Lung (tissue), 12 donors: ENCODE results near the gene DEPDC5. TPM values are rescaled to one million over a fixed set of nuclear protein-coding genes. Genes with fewer than 3 reads are reported as not detected.

Experiments used
- ATAC-seq: fragments of 200-7000 bp; cut with Tn5 transposase; one replicate; pipeline ENCODE4 v1.9.1; 2020; ENCODE audit warnings: moderate number of reproducible peaks; ENCODE audit not compliant: insufficient read depth, low FRiP score
- DNase-seq, 3 donors: peaks; one replicate each; pipeline ENCODE4 v3.0.0-alpha.2; 2013 to 2017
- H3K27ac ChIP-seq, 2 donors: one replicate each; pipeline ENCODE4 v1.5.1; 2013; ENCODE audit warnings: mild to moderate bottlenecking in 2 of 2, moderate library complexity in 2 of 2, control low read depth in 1 of 2, inconsistent platforms in 1 of 2, low read depth in 1 of 2, low read length in 1 of 2
- H3K27me3 ChIP-seq, 3 donors: one replicate each; pipeline ENCODE4 v1.5.1; 2013; ENCODE audit warnings: low read length in 2 of 3; ENCODE audit not compliant: control insufficient read depth in 3 of 3, insufficient read depth in 3 of 3
- H3K36me3 ChIP-seq, 4 donors: one replicate each; pipeline ENCODE4 v1.5.1; 2013; ENCODE audit warnings: low read length in 4 of 4, mild to moderate bottlenecking in 1 of 4, moderate library complexity in 1 of 4; ENCODE audit not compliant: control insufficient read depth in 4 of 4, insufficient read depth in 4 of 4
- H3K4me1 ChIP-seq, 5 donors: one replicate each; pipeline ENCODE4 v1.5.1; 2013; ENCODE audit warnings: low read length in 5 of 5, mild to moderate bottlenecking in 2 of 5, moderate library complexity in 1 of 5; ENCODE audit not compliant: control insufficient read depth in 5 of 5, insufficient read depth in 5 of 5
- H3K4me3 ChIP-seq: one replicate; pipeline ENCODE4 v1.5.1; 2013; ENCODE audit warnings: mild to moderate bottlenecking, control low read depth, moderate library complexity
- H3K9ac ChIP-seq, 2 donors: one replicate each; pipeline ENCODE4 v1.5.1; 2013; ENCODE audit warnings: low read length in 2 of 2, control low read depth in 1 of 2; ENCODE audit not compliant: insufficient read depth in 1 of 2
- H3K9me3 ChIP-seq, 4 donors: one replicate each; pipeline ENCODE4 v1.5.1; 2013; ENCODE audit warnings: low read length in 3 of 4, mild to moderate bottlenecking in 1 of 4, moderate library complexity in 1 of 4; ENCODE audit not compliant: control insufficient read depth in 4 of 4, insufficient read depth in 3 of 4
- CTCF ChIP-seq: IDR thresholded peaks from 2 replicates; pipeline ENCODE4 v1.5.1; 2012; ENCODE audit warnings: mild to moderate bottlenecking; ENCODE audit errors: control extremely low read depth, extremely low read depth
- WGBS, 2 donors: extraction: QIAGEN DNeasy Blood & Tissue Kit; methylation state at CpG; one replicate each; pipeline ENCODE4 v1.1.7; 2013; 5-methylcytosine and 5-hydroxymethylcytosine counted together
- polyA plus RNA-seq, 2 donors: library from polyadenylated mRNA; stranded (reverse); fragments of 200-250 nt; gene quantifications; one replicate each; pipeline ENCODE4 v1.2.1, GENCODE V29; 2013
- total RNA-seq, 2 donors: library from RNA; depleted of rRNA in 1 of 2; stranded (reverse); fragments of >200 nt in 1 of 2; gene quantifications; one replicate each; pipeline ENCODE4 v1.2.1, GENCODE V29; 2014 to 2021
- donor health status: control.
- donor health status: control.
- donor health status: Bipolar disorder and iron deficiency.
- donor health status: healthy.
- donor health status: DM: yes; HTN: yes; CAD: no.

Gene DEPDC5
- total and polyA plus RNA-seq, 4 donors: 6.6 to 29.0 (median 16.3) TPM

- H3K9me3 ChIP-seq: no peaks in the 10 kb centered on the region
- peaks cover 0 to 17% (median 0%) of the 10 kb centered on the region in 5 donors for H3K4me1 ChIP-seq
- H3K36me3 ChIP-seq: peaks cover 9 to 21% (median 12%) of the 10 kb centered on the region in 4 donors
- TF ChIP-seq CTCF: no peak
- no peak overlapping the region for H3K4me3 ChIP-seq
- no peaks in the 10 kb centered on the region for H3K27me3 ChIP-seq
- no peak for ATAC-seq
- 92 to 95% methylated on average over 2 of the region's 2 CpGs for WGBS, 2 donors
- no peak overlapping the region for H3K9ac ChIP-seq
- H3K27ac ChIP-seq: no peak overlapping the region
- peak in 2 of 3 donors; percentile 60 to 67 for DNase-seq
Observed at GRCh38 chr22:31895411-31896123, 141.7 kb downstream of the DEPDC5 start.

GRCh38 chr22:31896472-31896871, 142.7 kb downstream of the DEPDC5 start:
- no peaks in the 10 kb centered on the region for H3K27me3 ChIP-seq
- no peak for TF ChIP-seq CTCF
- no peak overlapping the region for H3K27ac ChIP-seq
- H3K9me3 ChIP-seq: no peaks in the 10 kb centered on the region
- H3K36me3 ChIP-seq: peaks cover 10 to 21% (median 13%) of the 10 kb centered on the region in 4 donors
- WGBS, 2 donors: 94 to 100% methylated on average over 1 of the region's 1 CpG
- ATAC-seq (no peak), DNase-seq (no peak)
- no peak overlapping the region for H3K9ac ChIP-seq
- H3K4me3 ChIP-seq: no peak overlapping the region
- H3K4me1 ChIP-seq: peaks cover 0 to 17% (median 2%) of the 10 kb centered on the region in 5 donors

- no peaks in the 10 kb centered on the region for H3K27me3 ChIP-seq
- peaks cover 14 to 24% (median 16%) of the 10 kb centered on the region in 4 donors for H3K36me3 ChIP-seq
- H3K9ac ChIP-seq: no peak overlapping the region
- whole genome bisulfite sequencing, 2 donors: 81 to 89% methylated on average over 16 of the region's 16 CpGs
- H3K4me1 ChIP-seq: peaks cover 0 to 16% (median 4%) of the 10 kb centered on the region in 5 donors
- H3K4me3 ChIP-seq: no peak overlapping the region
- no peak overlapping the region for H3K27ac ChIP-seq
- DNase-seq (peak in 1 of 3 donors; percentile 13), ATAC-seq (no peak)
- no peaks in the 10 kb centered on the region for H3K9me3 ChIP-seq
- TF ChIP-seq CTCF: no peak
Observed at GRCh38 chr22:31897842-31898805, 144.3 kb downstream of the DEPDC5 start.
